BLaER1 treated with 17β-estradiol and CSF1 and Interleukin-3, amounts not matched to agents 10 nM and 100 nM (cell line): ENCODE results near the gene CAMK2D.
"Not testable (repeated sequence)": the region's sequence is repeated elsewhere in the genome, so short reads cannot be mapped to it uniquely, and the experiment has no call there.

Source experiments
- H3K27ac ChIP-seq, 11 experiments: shearing (Covaris generic); formaldehyde crosslinking; 2 replicates each; pipeline ENCODE4 v1.8.1; 2022
- H3K27me3 ChIP-seq, 11 experiments: shearing (Covaris generic); formaldehyde crosslinking; 2 replicates each; pipeline ENCODE4 v1.8.1; 2022
- H3K36me3 ChIP-seq, 11 experiments: shearing (Covaris generic); formaldehyde crosslinking; 2 replicates each; pipeline ENCODE4 v1.8.1; 2022
- H3K4me1 ChIP-seq, 10 experiments: shearing (Covaris generic); formaldehyde crosslinking; 2 replicates each; pipeline ENCODE4 v1.8.1; 2022
- H3K4me2 ChIP-seq, 11 experiments: shearing (Covaris generic); formaldehyde crosslinking; 2 replicates each; pipeline ENCODE4 v1.8.1; 2022
- H3K4me3 ChIP-seq, 10 experiments: shearing (Covaris generic); formaldehyde crosslinking; 2 replicates each; pipeline ENCODE4 v1.8.1; 2022
- H3K9ac ChIP-seq, 11 experiments: shearing (Covaris generic); formaldehyde crosslinking; 2 replicates each; pipeline ENCODE4 v1.8.1; 2022
- H3K9me3 ChIP-seq, 11 experiments: shearing (Covaris generic); formaldehyde crosslinking; replicated peaks in 1 of 11; 2 replicates each; pipeline ENCODE4 v1.8.1; 2022
- H4K20me1 ChIP-seq, 11 experiments: shearing (Covaris generic); formaldehyde crosslinking; 2 replicates each; pipeline ENCODE4 v1.8.1; 2022
- Cebpa-rat ChIP-seq, 11 experiments: shearing (Covaris generic); IDR thresholded peaks; 2 replicates each; pipeline ENCODE4 v1.8.1; 2022

The CAMK2D gene

GRCh38 chr4:113695328-113696169 lies 66.0 kb downstream of the CAMK2D start:
- Histone ChIP-seq H3K27ac (no peak overlapping the region), H3K9me3 (peaks cover 0 to 14% (median 0%) of the 10 kb centered on the region in 11 experiments; a peak in 3 of 22 replicates), H4K20me1 (peaks cover 0 to 95% (median 7%) of the 10 kb centered on the region in 11 experiments; a peak in 9 of 22 replicates), H3K4me1 (peaks cover 7 to 33% (median 11%) of the 10 kb centered on the region in 10 experiments), H3K9ac (no peak overlapping the region), H3K4me3 (no peak overlapping the region), H3K4me2 (no peak overlapping the region), H3K27me3 (no peaks in the 10 kb centered on the region), H3K36me3 (peaks cover 0 to 42% (median 15%) of the 10 kb centered on the region in 11 experiments; a peak in 13 of 22 replicates)
- no peak for TF ChIP-seq Cebpa-rat (IDR thresholded peaks at IDR 0.05)

GRCh38 chr4:113694008-113694407 lies 67.5 kb downstream of the CAMK2D start:
- Histone ChIP-seq H3K27ac (no peak overlapping the region), H4K20me1 (peaks cover 0 to 95% (median 6%) of the 10 kb centered on the region in 11 experiments; a peak in 9 of 22 replicates), H3K9ac (no peak overlapping the region), H3K27me3 (no peaks in the 10 kb centered on the region), H3K4me2 (peak overlapping the region in 2 of 11 experiments; percentile 5; a peak in 2 of 22 replicates), H3K4me1 (peaks cover 7 to 37% (median 23%) of the 10 kb centered on the region in 10 experiments), H3K36me3 (peaks cover 0 to 44% (median 15%) of the 10 kb centered on the region in 11 experiments; a peak in 13 of 22 replicates), H3K4me3 (no peak overlapping the region), H3K9me3 (peaks cover 0 to 18% (median 0%) of the 10 kb centered on the region in 11 experiments; a peak in 3 of 22 replicates)
- TF ChIP-seq Cebpa-rat (IDR thresholded peaks at IDR 0.05) = no peak

GRCh38 chr4:113692809-113693411 lies 68.6 kb downstream of the CAMK2D start:
- H4K20me1 ChIP-seq = peaks cover 0 to 95% (median 6%) of the 10 kb centered on the region in 11 experiments; a peak in 9 of 22 replicates
- H3K4me3 ChIP-seq = no peak overlapping the region
- H3K9me3 ChIP-seq = peaks cover 0 to 18% (median 0%) of the 10 kb centered on the region in 11 experiments; a peak in 4 of 22 replicates
- peaks cover 11 to 45% (median 25%) of the 10 kb centered on the region in 10 experiments for H3K4me1 ChIP-seq
- peak overlapping the region; percentile 37 to 81 (median 63) for H3K4me2 ChIP-seq
- peak overlapping the region in 6 of 11 experiments; percentile 4 to 32 (median 20); a peak in 3 of 22 replicates for H3K27ac ChIP-seq
- peak overlapping the region in 1 of 11 experiments; percentile 12; a peak in 1 of 22 replicates for H3K9ac ChIP-seq
- no peaks in the 10 kb centered on the region for H3K27me3 ChIP-seq
- H3K36me3 ChIP-seq = peaks cover 0 to 53% (median 17%) of the 10 kb centered on the region in 11 experiments; a peak in 14 of 22 replicates
- no peak for TF ChIP-seq Cebpa-rat (IDR thresholded peaks at IDR 0.05)

GRCh38 chr4:113691676-113692075 lies 69.9 kb downstream of the CAMK2D start:
- Histone ChIP-seq H3K4me2 (no peak overlapping the region), H3K4me1 (peaks cover 11 to 57% (median 33%) of the 10 kb centered on the region in 10 experiments), H3K27ac (no peak overlapping the region), H3K27me3 (no peaks in the 10 kb centered on the region), H3K4me3 (no peak overlapping the region), H3K9ac (no peak overlapping the region), H3K36me3 (peaks cover 0 to 46% (median 15%) of the 10 kb centered on the region in 11 experiments; a peak in 13 of 22 replicates), H3K9me3 (peaks cover 0 to 18% (median 0%) of the 10 kb centered on the region in 11 experiments; a peak in 4 of 22 replicates), H4K20me1 (peaks cover 0 to 94% (median 6%) of the 10 kb centered on the region in 11 experiments; a peak in 9 of 22 replicates)
- no peak for TF ChIP-seq Cebpa-rat (IDR thresholded peaks at IDR 0.05)

- TF ChIP-seq Cebpa-rat (IDR thresholded peaks at IDR 0.05) = no peak
- Histone ChIP-seq H3K27ac (peak overlapping the region in 1 of 11 experiments; percentile 30; a peak in 1 of 22 replicates), H3K9ac (no peak overlapping the region), H3K4me3 (no peak overlapping the region), H3K27me3 (no peaks in the 10 kb centered on the region), H3K4me1 (peaks cover 19 to 59% (median 42%) of the 10 kb centered on the region in 10 experiments), H3K4me2 (peak overlapping the region in 6 of 11 experiments; percentile 1 to 30 (median 9); a peak in 4 of 22 replicates), H3K36me3 (peaks cover 0 to 49% (median 20%) of the 10 kb centered on the region in 11 experiments; a peak in 14 of 22 replicates), H3K9me3 (peaks cover 0 to 18% (median 0%) of the 10 kb centered on the region in 11 experiments; a peak in 4 of 22 replicates), H4K20me1 (peaks cover 0 to 82% (median 0%) of the 10 kb centered on the region in 11 experiments; a peak in 7 of 22 replicates)
These were observed 72.1 kb downstream of the CAMK2D start for GRCh38 chr4:113689394-113689793.

- Histone ChIP-seq H4K20me1 (peaks cover 0 to 80% (median 0%) of the 10 kb centered on the region in 11 experiments; a peak in 6 of 22 replicates), H3K4me2 (peak overlapping the region in 7 of 11 experiments; percentile 12 to 68 (median 37); a peak in 13 of 22 replicates), H3K27ac (peak overlapping the region in 1 of 11 experiments; percentile 15; a peak in 2 of 22 replicates), H3K27me3 (no peaks in the 10 kb centered on the region), H3K36me3 (peaks cover 0 to 49% (median 20%) of the 10 kb centered on the region in 11 experiments; a peak in 14 of 22 replicates), H3K9ac (no peak overlapping the region), H3K9me3 (peaks cover 0 to 18% (median 0%) of the 10 kb centered on the region in 11 experiments; a peak in 4 of 22 replicates), H3K4me1 (peaks cover 27 to 61% (median 49%) of the 10 kb centered on the region in 10 experiments), H3K4me3 (no peak overlapping the region)
- no peak for TF ChIP-seq Cebpa-rat (IDR thresholded peaks at IDR 0.05)
These were observed 74.3 kb downstream of the CAMK2D start for GRCh38 chr4:113687067-113687718.

GRCh38 chr4:113685157-113685556 lies 76.4 kb downstream of the CAMK2D start:
- peak overlapping the region in 7 of 11 experiments; percentile 1 to 85 (median 75); a peak in 11 of 22 replicates for H3K27ac ChIP-seq
- peak overlapping the region in 1 of 11 experiments; percentile 66; a peak in 3 of 22 replicates for H3K9ac ChIP-seq
- peaks cover 27 to 61% (median 48%) of the 10 kb centered on the region in 10 experiments for H3K4me1 ChIP-seq
- peaks cover 16 to 21% (median 19%) of the 10 kb centered on the region in 11 experiments for H3K9me3 ChIP-seq
- peak overlapping the region; percentile 17 to 70 (median 51); a peak in 19 of 22 replicates for H3K4me2 ChIP-seq
- peaks cover 18 to 49% (median 25%) of the 10 kb centered on the region in 11 experiments; a peak in 21 of 22 replicates for H3K36me3 ChIP-seq
- H3K27me3 ChIP-seq, H3K4me3 ChIP-seq: not testable (repeated sequence)
- H4K20me1 ChIP-seq = peaks cover 0 to 60% (median 0%) of the 10 kb centered on the region in 11 experiments; a peak in 5 of 22 replicates
